HL-60 (cell line): ENCODE data around the gene SLC30A10.

Source experiments
- DNase-seq, 2 experiments: peaks; one replicate each; pipeline ENCODE4 v3.0.0-alpha.2; 2010 to 2020; ENCODE audit warnings: low read depth in 1 of 2, low spot score in 1 of 2
- H3K27ac ChIP-seq: fragments of 250-450 bp; sonication (Bioruptor Pico); replicated peaks from 2 replicates; pipeline ENCODE4 v1.5.1; 2020; ENCODE audit warnings: mild to moderate bottlenecking, moderate library complexity
- H3K27me3 ChIP-seq: fragments of 250-450 bp; sonication (Bioruptor Pico); 2 replicates; pipeline ENCODE4 v1.5.1; 2021; ENCODE audit warnings: mild to moderate bottlenecking, moderate library complexity; ENCODE audit not compliant: insufficient read depth, poor library complexity, severe bottlenecking
- H3K4me3 ChIP-seq: replicated peaks from 2 replicates; pipeline ENCODE4 v1.5.1; 2011; ENCODE audit warnings: mild to moderate bottlenecking, control low read depth, low read length; ENCODE audit not compliant: insufficient read depth
- CTCF ChIP-seq: IDR thresholded peaks from one replicate; pipeline ENCODE4 v1.5.1; 2011; ENCODE audit warnings: low read length, control low read depth, inconsistent platforms; ENCODE audit not compliant: insufficient read depth
- GABPA ChIP-seq: IDR thresholded peaks from 2 replicates; pipeline ENCODE4 v1.6.1; 2012; ENCODE audit warnings: low read depth
- POLR2AphosphoS5 ChIP-seq: IDR thresholded peaks from 2 replicates; pipeline ENCODE4 v1.6.1; 2012; ENCODE audit warnings: low read depth
- REST ChIP-seq: IDR thresholded peaks from 2 replicates; pipeline ENCODE4 v1.6.1; 2012; ENCODE audit warnings: low read depth; ENCODE audit not compliant: insufficient replicate concordance
- SPI1 ChIP-seq: IDR thresholded peaks from 2 replicates; pipeline ENCODE4 v1.6.1; 2012; ENCODE audit warnings: low read depth, mild to moderate bottlenecking, borderline replicate concordance

The SLC30A10 gene

GRCh38 chr1:219924342-219924741 lies 4.0 kb downstream of the SLC30A10 start:
- Histone ChIP-seq H3K4me3 (no peak overlapping the region), H3K27ac (no peak overlapping the region), H3K27me3 (peaks cover 26% of the 10 kb centered on the region)
- TF ChIP-seq CTCF (no peak), SPI1 (no peak), POLR2AphosphoS5 (no peak), GABPA (no peak), REST (no peak)
- DNase-seq, result no peak

GRCh38 chr1:219917851-219918466 lies 10.4 kb downstream of the SLC30A10 start:
- DNase-seq, result no peak
- TF ChIP-seq SPI1 (no peak), GABPA (no peak), REST (no peak), CTCF (no peak), POLR2AphosphoS5 (no peak)

GRCh38 chr1:219917281-219917680 lies 11.1 kb downstream of the SLC30A10 start:
- Histone ChIP-seq H3K4me3 (no peak overlapping the region), H3K27me3 (peaks cover 2% of the 10 kb centered on the region), H3K27ac (no peak overlapping the region)
- DNase-seq, result no peak
- TF ChIP-seq SPI1 (no peak), POLR2AphosphoS5 (no peak), REST (no peak), GABPA (no peak), CTCF (no peak)

More at GRCh38 chr1:219917851-219918466, 10.4 kb downstream of the SLC30A10 start:
- Histone ChIP-seq H3K27ac (no peak overlapping the region), H3K27me3 (peaks cover 2% of the 10 kb centered on the region), H3K4me3 (no peak overlapping the region)
